NCI-H774 (cell line): ENCODE measurements around the gene ESR2.
"Not testable (repeated sequence)": the region's sequence is repeated elsewhere in the genome, so short reads cannot be mapped to it uniquely, and the experiment has no call there.

Experiments used
- DNase-seq: peaks from one replicate; lab custom pipeline; 2025; lab: John Stamatoyannopoulos, UW

The ESR2 gene

GRCh38 chr14:64196814-64197411, 97.3 kb downstream of the ESR2 start:
- no peak for DNase-seq

- no peak for DNase-seq
Observed at GRCh38 chr14:64196056-64196455, 98.1 kb downstream of the ESR2 start.

- DNase-seq: no peak
Observed at GRCh38 chr14:64195199-64195598, 99.0 kb downstream of the ESR2 start.

- no peak for DNase-seq
Observed at GRCh38 chr14:64194404-64194803, 99.8 kb downstream of the ESR2 start.

- no peak for DNase-seq
Observed at GRCh38 chr14:64193821-64194220, 100.3 kb downstream of the ESR2 start.

- DNase-seq: no peak
Observed at GRCh38 chr14:64191756-64192155, 102.4 kb downstream of the ESR2 start.

GRCh38 chr14:64190974-64191502, 103.1 kb downstream of the ESR2 start:
- DNase-seq: no peak

- DNase-seq: no peak
Observed at GRCh38 chr14:64187331-64187730, 106.8 kb downstream of the ESR2 start.

GRCh38 chr14:64186231-64187129, 107.7 kb downstream of the ESR2 start:
- DNase-seq: no peak

GRCh38 chr14:64185184-64185583, 109.0 kb downstream of the ESR2 start:
- DNase-seq: no peak

GRCh38 chr14:64184103-64184729, 110.0 kb downstream of the ESR2 start:
- DNase-seq: no peak

- DNase-seq: not testable (repeated sequence)
Observed at GRCh38 chr14:64182908-64183307, 111.3 kb downstream of the ESR2 start.

- DNase-seq: no peak
Observed at GRCh38 chr14:64178814-64179213, 115.4 kb downstream of the ESR2 start.

GRCh38 chr14:64176330-64176729, 117.8 kb downstream of the ESR2 start:
- no peak for DNase-seq

GRCh38 chr14:64174922-64175782, 119.0 kb downstream of the ESR2 start:
- no peak for DNase-seq

GRCh38 chr14:64170181-64170580, 124.0 kb downstream of the ESR2 start:
- no peak for DNase-seq

- no peak for DNase-seq
Observed at GRCh38 chr14:64159588-64159987, 134.6 kb downstream of the ESR2 start.

- no peak for DNase-seq
Observed at GRCh38 chr14:64158608-64159007, 135.6 kb downstream of the ESR2 start.

GRCh38 chr14:64149921-64150320, 144.2 kb downstream of the ESR2 start:
- no peak for DNase-seq

- DNase-seq: no peak
Observed at GRCh38 chr14:64147126-64147790, 146.9 kb downstream of the ESR2 start.

- DNase-seq: no peak
Observed at GRCh38 chr14:64137657-64138290, 156.4 kb downstream of the ESR2 start.
